ENCODE data around the gene ATP2B2.

Gene ATP2B2

GRCh38 chr3:10335871-10336622, 169.3 kb downstream of the ATP2B2 start:
- no peaks in the 10 kb centered on the region for H3K4me1 ChIP-seq (ENCODE audit: control insufficient read depth, insufficient read depth, low read length)
- H3K4me3 ChIP-seq (ENCODE audit: low read depth, low read length): no peak overlapping the region
- H3K9ac ChIP-seq (ENCODE audit: low read depth, low read length): no peak overlapping the region
- H3K9me3 ChIP-seq (ENCODE audit: control insufficient read depth, insufficient read depth, low read length): no peaks in the 10 kb centered on the region
- no peaks in the 10 kb centered on the region for H3K27me3 ChIP-seq (ENCODE audit: control insufficient read depth, insufficient read depth, low read length)
- H3K36me3 ChIP-seq (ENCODE audit: control insufficient read depth, insufficient read depth, low read length): no peaks in the 10 kb centered on the region

GRCh38 chr3:10335190-10335738, 170.1 kb downstream of the ATP2B2 start:
- Histone ChIP-seq H3K36me3 (ENCODE audit: control insufficient read depth, insufficient read depth, low read length) (no peaks in the 10 kb centered on the region), H3K9me3 (ENCODE audit: control insufficient read depth, insufficient read depth, low read length) (no peaks in the 10 kb centered on the region), H3K4me3 (ENCODE audit: low read depth, low read length) (no peak overlapping the region), H3K4me1 (ENCODE audit: control insufficient read depth, insufficient read depth, low read length) (no peaks in the 10 kb centered on the region), H3K9ac (ENCODE audit: low read depth, low read length) (no peak overlapping the region), H3K27me3 (ENCODE audit: control insufficient read depth, insufficient read depth, low read length) (no peaks in the 10 kb centered on the region)

GRCh38 chr3:10334459-10334858, 170.9 kb downstream of the ATP2B2 start:
- Histone ChIP-seq H3K9me3 (ENCODE audit: control insufficient read depth, insufficient read depth, low read length) (no peaks in the 10 kb centered on the region), H3K9ac (ENCODE audit: low read depth, low read length) (no peak overlapping the region), H3K36me3 (ENCODE audit: control insufficient read depth, insufficient read depth, low read length) (no peaks in the 10 kb centered on the region), H3K27me3 (ENCODE audit: control insufficient read depth, insufficient read depth, low read length) (no peaks in the 10 kb centered on the region), H3K4me1 (ENCODE audit: control insufficient read depth, insufficient read depth, low read length) (no peaks in the 10 kb centered on the region), H3K4me3 (ENCODE audit: low read depth, low read length) (no peak overlapping the region)

GRCh38 chr3:10334042-10334441, 171.3 kb downstream of the ATP2B2 start:
- H3K4me1 ChIP-seq (ENCODE audit: control insufficient read depth, insufficient read depth, low read length): no peaks in the 10 kb centered on the region

GRCh38 chr3:10333349-10333650, 172.1 kb downstream of the ATP2B2 start:
- Histone ChIP-seq H3K9me3 (ENCODE audit: control insufficient read depth, insufficient read depth, low read length) (no peaks in the 10 kb centered on the region), H3K4me3 (ENCODE audit: low read depth, low read length) (no peak overlapping the region), H3K9ac (ENCODE audit: low read depth, low read length) (no peak overlapping the region), H3K36me3 (ENCODE audit: control insufficient read depth, insufficient read depth, low read length) (no peaks in the 10 kb centered on the region), H3K27me3 (ENCODE audit: control insufficient read depth, insufficient read depth, low read length) (no peaks in the 10 kb centered on the region), H3K4me1 (ENCODE audit: control insufficient read depth, insufficient read depth, low read length) (no peaks in the 10 kb centered on the region)

More at GRCh38 chr3:10334042-10334441, 171.3 kb downstream of the ATP2B2 start:
- H3K4me3 ChIP-seq (ENCODE audit: low read depth, low read length): no peak overlapping the region
- H3K27me3 ChIP-seq (ENCODE audit: control insufficient read depth, insufficient read depth, low read length): no peaks in the 10 kb centered on the region
- H3K36me3 ChIP-seq (ENCODE audit: control insufficient read depth, insufficient read depth, low read length): no peaks in the 10 kb centered on the region
- no peaks in the 10 kb centered on the region for H3K9me3 ChIP-seq (ENCODE audit: control insufficient read depth, insufficient read depth, low read length)
- no peak overlapping the region for H3K9ac ChIP-seq (ENCODE audit: low read depth, low read length)

- H3K9ac ChIP-seq (ENCODE audit: low read depth, low read length): no peak overlapping the region
- no peak overlapping the region for H3K4me3 ChIP-seq (ENCODE audit: low read depth, low read length)
- H3K4me1 ChIP-seq (ENCODE audit: control insufficient read depth, insufficient read depth, low read length): no peaks in the 10 kb centered on the region
- no peaks in the 10 kb centered on the region for H3K27me3 ChIP-seq (ENCODE audit: control insufficient read depth, insufficient read depth, low read length)
- H3K9me3 ChIP-seq (ENCODE audit: control insufficient read depth, insufficient read depth, low read length): no peaks in the 10 kb centered on the region
- no peaks in the 10 kb centered on the region for H3K36me3 ChIP-seq (ENCODE audit: control insufficient read depth, insufficient read depth, low read length)
These were observed 172.7 kb downstream of the ATP2B2 start for GRCh38 chr3:10332481-10333348.

- Histone ChIP-seq H3K27me3 (ENCODE audit: control insufficient read depth, insufficient read depth, low read length) (no peaks in the 10 kb centered on the region), H3K4me1 (ENCODE audit: control insufficient read depth, insufficient read depth, low read length) (no peaks in the 10 kb centered on the region), H3K9ac (ENCODE audit: low read depth, low read length) (no peak overlapping the region)
These were observed 174.1 kb downstream of the ATP2B2 start for GRCh38 chr3:10331320-10331719.

GRCh38 chr3:10330319-10330718, 175.1 kb downstream of the ATP2B2 start:
- no peaks in the 10 kb centered on the region for H3K36me3 ChIP-seq (ENCODE audit: control insufficient read depth, insufficient read depth, low read length)
- H3K9me3 ChIP-seq (ENCODE audit: control insufficient read depth, insufficient read depth, low read length): no peaks in the 10 kb centered on the region
- H3K27me3 ChIP-seq (ENCODE audit: control insufficient read depth, insufficient read depth, low read length): no peaks in the 10 kb centered on the region

More at GRCh38 chr3:10331320-10331719, 174.1 kb downstream of the ATP2B2 start:
- H3K4me3 ChIP-seq (ENCODE audit: low read depth, low read length): no peak overlapping the region
- H3K36me3 ChIP-seq (ENCODE audit: control insufficient read depth, insufficient read depth, low read length): no peaks in the 10 kb centered on the region
- no peaks in the 10 kb centered on the region for H3K9me3 ChIP-seq (ENCODE audit: control insufficient read depth, insufficient read depth, low read length)

GRCh38 chr3:10329495-10330015, 175.8 kb downstream of the ATP2B2 start:
- Histone ChIP-seq H3K4me3 (ENCODE audit: low read depth, low read length) (no peak overlapping the region), H3K9me3 (ENCODE audit: control insufficient read depth, insufficient read depth, low read length) (no peaks in the 10 kb centered on the region), H3K4me1 (ENCODE audit: control insufficient read depth, insufficient read depth, low read length) (no peaks in the 10 kb centered on the region), H3K27me3 (ENCODE audit: control insufficient read depth, insufficient read depth, low read length) (no peaks in the 10 kb centered on the region), H3K36me3 (ENCODE audit: control insufficient read depth, insufficient read depth, low read length) (no peaks in the 10 kb centered on the region), H3K9ac (ENCODE audit: low read depth, low read length) (no peak overlapping the region)

More at GRCh38 chr3:10330319-10330718, 175.1 kb downstream of the ATP2B2 start:
- H3K4me3 ChIP-seq (ENCODE audit: low read depth, low read length): no peak overlapping the region
- no peaks in the 10 kb centered on the region for H3K4me1 ChIP-seq (ENCODE audit: control insufficient read depth, insufficient read depth, low read length)
- no peak overlapping the region for H3K9ac ChIP-seq (ENCODE audit: low read depth, low read length)

- Histone ChIP-seq H3K4me3 (ENCODE audit: low read depth, low read length) (no peak overlapping the region), H3K9ac (ENCODE audit: low read depth, low read length) (no peak overlapping the region), H3K9me3 (ENCODE audit: control insufficient read depth, insufficient read depth, low read length) (no peaks in the 10 kb centered on the region), H3K4me1 (ENCODE audit: control insufficient read depth, insufficient read depth, low read length) (no peaks in the 10 kb centered on the region), H3K27me3 (ENCODE audit: control insufficient read depth, insufficient read depth, low read length) (no peaks in the 10 kb centered on the region), H3K36me3 (ENCODE audit: control insufficient read depth, insufficient read depth, low read length) (no peaks in the 10 kb centered on the region)
These were observed 176.8 kb downstream of the ATP2B2 start for GRCh38 chr3:10328460-10329071.

GRCh38 chr3:10327592-10327991, 177.8 kb downstream of the ATP2B2 start:
- Histone ChIP-seq H3K36me3 (ENCODE audit: control insufficient read depth, insufficient read depth, low read length) (no peaks in the 10 kb centered on the region), H3K27me3 (ENCODE audit: control insufficient read depth, insufficient read depth, low read length) (no peaks in the 10 kb centered on the region), H3K4me3 (ENCODE audit: low read depth, low read length) (no peak overlapping the region), H3K9ac (ENCODE audit: low read depth, low read length) (no peak overlapping the region), H3K9me3 (ENCODE audit: control insufficient read depth, insufficient read depth, low read length) (no peaks in the 10 kb centered on the region), H3K4me1 (ENCODE audit: control insufficient read depth, insufficient read depth, low read length) (no peaks in the 10 kb centered on the region)
